Stimulated activated CD4-positive, alpha-beta T cell treated with anti-CD3 and anti-CD28 coated beads, TNF-alpha, amount 100 ng/mL, for 1 hour (primary cell): Measurements from ENCODE around the gene SREBF1.

Experiments
- DNase-seq, 3 donors: peaks; one replicate each; pipeline ENCODE4 v3.0.0-alpha.2; 2020; ENCODE audit warnings: low read depth in 3 of 3, low spot score in 1 of 3

The SREBF1 gene

DNA sequence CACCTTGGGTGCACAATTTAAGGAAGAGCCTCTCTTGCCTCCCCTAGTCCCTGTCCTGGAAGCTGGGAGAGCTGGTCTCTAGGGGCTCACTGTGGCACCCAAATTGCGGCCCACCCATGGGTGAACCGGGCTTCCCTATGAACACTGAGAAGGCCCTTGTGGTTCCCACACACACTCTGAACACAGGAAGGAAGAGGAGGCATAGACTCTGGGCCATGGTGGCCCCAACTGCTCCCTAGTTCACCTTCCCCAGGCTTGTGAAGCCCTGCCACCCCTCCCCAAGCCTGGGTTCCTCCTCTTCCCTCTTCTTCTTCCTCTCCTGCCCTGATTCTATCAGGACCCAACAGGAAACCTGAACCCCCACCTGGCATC, 10.5 kb downstream of the SREBF1 start:
- no peak for DNase-seq

DNA sequence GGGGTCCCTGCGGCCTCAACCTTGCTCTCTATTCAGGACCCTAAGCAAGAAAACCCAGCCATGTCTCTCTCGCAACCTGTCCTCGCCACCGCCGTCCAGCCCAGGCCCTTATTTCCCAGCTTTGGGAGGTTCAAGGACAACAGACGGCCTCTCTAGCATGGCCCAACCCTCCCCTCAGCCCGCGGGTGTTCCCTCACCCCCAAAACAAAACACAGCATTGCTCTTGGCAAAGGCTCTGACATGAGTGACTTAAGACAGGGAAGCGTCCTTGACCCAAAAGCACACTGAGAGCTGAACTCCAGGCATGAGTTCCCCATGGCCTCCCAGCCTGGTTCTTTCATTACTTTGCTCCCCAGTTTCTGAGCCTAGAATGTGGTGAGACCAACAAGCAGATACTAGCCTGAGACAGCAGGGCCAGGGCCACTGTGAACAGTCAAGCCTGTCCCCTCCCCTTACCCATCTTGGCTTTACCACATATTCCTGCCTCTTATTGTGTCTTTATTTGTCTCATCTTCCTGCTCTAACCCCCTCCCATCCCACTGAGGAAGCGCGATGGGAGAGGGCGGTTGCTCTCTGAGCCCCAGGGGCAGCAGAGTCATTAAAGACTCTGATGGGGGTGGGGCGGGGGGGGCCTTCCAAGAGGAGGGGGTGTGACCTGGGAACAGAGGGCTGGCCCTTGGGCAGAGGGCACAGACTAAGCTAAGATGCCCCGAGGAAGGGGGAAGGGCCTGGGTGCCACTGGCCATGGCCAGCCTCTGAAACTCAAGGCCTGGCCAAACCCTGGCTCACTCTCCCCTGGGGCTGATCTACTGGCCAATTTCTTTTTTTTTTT, 11.8 kb downstream of the SREBF1 start:
- no peak for DNase-seq

DNA sequence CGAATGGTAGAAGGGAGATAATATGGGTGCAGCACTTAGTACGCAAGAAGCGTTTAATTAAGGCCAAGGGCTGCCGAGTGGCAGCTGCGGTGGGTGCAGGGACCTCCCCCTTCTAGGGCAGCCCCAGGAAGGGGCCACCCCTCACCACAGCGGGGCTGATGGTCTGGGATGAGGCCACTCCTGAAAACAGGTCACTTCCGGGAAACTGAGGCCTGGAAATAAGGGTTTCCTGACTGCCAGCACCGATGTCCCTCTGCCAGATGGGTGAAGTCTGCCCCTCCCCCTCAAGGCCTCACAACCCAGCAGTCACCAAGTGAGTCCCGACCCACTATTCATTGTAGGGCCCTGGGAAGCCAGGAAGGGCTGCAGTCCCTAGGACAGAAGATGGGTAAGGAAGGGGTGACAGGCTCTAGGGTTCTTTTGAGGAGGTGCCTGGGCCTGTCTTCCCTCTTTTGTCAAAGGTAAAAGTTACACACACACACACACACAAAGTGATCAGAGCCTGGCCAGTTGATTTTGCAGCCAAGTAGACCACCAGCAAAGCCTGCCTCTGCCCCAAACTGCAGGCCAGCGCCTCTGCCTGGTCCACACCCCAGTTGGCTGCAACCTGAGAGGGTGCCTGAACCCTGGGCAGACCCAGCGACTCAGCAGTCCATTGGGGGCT, 12.5 kb downstream of the SREBF1 start:
- no peak for DNase-seq

DNA sequence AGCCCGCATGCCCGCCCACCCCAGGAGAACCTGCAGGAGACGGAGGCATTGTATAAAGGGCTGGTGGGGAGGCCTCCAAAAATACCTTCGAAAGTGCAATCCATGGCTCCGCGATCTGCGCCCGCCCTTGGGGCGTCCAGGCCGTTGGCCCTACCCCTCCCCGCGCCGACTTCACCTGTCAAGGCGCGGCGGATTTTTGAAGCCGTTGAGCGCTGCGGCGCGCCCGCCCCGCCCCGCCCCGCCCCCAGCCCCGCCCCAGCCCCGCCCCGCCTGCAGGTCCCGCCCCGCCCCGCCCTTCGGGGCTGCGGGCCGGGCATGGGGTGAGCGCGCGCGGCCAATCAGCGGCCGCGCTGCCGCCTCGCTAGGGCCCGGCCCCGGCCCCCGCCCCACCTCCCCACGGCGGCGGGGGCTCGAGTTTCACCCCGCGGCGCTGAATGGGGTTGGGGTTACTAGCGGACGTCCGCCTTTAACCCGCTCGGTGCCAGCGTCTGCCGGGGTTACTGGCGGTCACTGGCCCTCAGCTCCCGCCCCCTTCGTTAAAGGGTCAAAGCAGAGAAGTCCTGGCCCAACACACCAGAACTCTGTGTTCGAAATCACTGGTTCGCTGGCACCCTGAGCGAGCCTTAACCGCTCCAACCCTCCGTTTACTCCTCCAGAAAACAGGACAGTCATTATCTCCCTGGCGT, 13.2 kb downstream of the SREBF1 start:
- peak; percentile 34 to 60 (median 58) for DNase-seq

DNA sequence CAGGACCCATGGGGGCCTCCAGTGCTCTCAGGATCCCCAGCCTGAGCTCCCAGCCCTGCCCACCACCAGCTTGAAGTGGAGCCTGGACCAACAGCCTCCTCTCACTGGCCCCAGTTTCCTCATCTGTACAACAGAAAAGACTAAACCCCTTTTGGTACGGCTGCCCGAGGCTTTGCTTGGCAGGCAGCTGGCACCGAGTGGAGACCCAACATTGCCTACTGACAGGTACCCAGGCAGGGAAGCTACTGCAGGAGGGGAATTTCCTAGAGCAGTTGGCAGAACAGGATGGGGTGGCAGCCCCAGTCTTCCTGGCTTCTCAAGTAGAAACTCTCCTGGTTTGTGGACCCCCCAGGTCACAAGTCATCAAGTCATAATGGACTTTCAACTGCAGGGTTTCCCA, 14.2 kb downstream of the SREBF1 start:
- DNase-seq: no peak

DNA sequence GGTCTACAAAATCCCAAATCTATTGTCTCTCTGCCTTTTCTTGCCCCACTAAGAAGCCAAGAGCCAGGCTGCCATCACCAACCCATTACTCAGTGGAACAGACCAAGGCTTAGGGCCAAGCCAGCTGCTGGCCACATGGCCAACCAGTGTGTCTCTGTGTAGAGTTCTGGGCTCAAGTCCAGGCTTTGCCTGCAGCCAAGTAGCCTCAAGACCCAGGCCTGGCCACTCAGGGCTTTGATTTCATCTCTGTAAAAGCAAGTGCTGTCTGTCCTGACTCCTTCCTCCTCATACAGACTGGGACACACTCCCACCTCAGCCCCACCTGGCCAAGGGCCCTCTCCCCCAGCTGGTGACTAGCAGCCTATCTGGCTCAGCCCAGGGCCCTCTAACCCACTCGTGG, 14.6 kb downstream of the SREBF1 start:
- no peak for DNase-seq

DNA sequence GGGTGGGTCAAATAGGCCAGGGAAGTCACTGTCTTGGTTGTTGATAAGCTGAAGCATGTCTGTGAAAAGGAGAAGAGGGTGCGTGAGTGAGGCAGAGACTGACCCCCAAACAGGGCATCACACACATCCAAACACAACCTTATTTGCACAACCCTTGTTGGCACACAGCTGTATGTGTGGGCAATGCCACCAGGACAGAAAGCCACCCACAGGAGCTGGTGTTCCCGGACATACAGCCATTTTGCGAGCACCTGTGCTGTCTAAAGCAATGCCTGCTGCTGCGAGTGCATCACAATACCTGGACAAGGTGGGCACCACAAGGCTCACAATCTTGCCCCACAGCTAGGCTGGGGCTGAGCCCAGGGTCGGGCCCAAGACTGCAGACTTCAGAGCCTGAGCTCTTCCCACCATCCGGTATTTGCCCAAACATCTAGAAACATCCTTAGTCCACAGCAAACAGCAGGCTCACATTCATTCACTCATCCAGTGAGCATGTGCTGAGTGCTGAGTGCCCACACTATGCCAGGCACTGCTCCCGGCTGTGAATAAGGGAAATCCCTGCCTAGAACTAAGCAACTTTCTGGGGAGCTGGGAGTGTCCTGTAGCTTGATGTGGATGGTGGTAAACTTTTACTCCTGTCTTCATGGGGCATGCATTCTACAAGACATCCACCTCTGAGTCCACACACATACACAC, 16.2 kb downstream of the SREBF1 start:
- DNase-seq: no peak

DNA sequence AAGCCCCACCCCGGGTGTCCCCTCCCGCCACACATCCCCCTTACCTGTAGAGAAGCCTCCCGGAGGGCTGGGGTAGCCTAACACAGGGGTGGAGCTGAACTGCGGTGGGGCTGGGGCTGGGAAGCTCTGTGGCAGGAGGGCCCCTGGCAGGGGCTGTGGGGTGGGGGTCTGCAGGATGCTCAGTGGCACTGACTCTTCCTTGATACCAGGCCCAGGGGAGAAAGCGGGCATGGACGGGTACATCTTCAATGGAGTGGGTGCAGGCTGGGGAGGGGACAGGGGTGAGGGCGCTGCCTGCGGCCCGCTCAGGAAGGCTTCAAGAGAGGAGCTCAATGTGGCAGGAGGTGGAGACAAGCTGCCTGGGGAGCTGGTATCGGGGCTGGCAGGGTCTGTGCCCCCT, 16.7 kb downstream of the SREBF1 start:
- DNase-seq: no peak

DNA sequence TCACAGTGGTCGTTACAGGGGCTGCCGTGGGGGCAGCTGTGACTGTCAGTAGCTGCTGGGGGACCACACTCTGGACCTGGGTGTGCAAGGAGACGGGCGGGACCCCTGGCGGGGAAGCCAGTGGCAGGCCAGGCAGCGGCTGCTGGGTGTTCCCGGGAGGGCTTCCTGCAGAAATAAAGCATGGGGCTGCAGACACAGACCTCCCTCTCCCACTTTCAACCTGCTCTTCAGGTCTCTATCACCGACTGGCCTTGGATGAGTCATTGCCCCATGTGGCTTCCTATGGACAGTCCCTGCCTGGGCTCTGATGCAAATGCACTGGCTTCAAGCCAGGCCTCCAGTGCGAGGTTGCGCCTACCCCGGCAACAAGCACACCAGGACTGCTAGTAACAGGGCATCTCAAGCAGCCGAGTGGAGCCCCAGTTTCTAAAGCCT, 17.2 kb downstream of the SREBF1 start:
- DNase-seq: peak in 2 of 3 donors; percentile 24 to 39

DNA sequence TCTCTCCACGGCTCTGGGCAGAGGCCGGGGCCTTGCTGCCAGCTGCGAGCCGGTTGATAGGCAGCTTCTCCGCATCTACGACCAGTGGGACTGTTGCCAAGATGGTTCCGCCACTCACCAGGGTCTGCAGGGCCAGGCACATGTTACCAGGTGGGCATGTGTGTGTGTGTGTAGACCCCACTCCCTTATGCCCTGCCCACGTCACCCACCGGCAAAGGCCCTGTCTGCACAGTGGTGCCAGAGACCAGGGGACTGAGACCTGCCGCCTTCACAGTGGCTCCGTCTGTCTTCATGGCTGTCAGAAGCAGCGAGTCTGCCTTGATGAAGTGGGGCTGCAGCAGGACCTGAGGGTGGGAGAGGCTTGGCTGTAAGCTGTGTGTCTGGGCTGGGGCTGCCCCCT, 17.7 kb downstream of the SREBF1 start:
- DNase-seq: no peak

DNA sequence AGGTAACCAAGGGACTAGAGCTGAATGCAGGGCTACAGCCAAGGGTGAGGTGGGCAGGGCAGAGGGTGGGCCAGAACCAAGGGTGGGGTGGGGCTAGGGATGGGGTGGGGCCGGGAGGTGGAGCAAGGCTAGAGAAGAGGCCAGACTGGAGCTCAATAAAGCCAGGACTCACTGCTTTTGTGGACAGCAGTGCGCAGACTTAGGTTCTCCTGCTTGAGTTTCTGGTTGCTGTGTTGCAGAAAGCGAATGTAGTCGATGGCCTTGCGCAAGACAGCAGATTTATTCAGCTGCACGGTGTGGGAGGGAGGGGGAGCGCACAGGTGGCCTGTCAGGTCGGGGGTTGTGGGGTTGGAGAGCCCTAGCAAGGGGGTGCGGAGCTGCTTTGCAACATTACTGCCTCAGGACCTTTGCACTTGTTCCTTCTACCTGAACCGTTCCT, 18.7 kb downstream of the SREBF1 start:
- DNase-seq: no peak

DNA sequence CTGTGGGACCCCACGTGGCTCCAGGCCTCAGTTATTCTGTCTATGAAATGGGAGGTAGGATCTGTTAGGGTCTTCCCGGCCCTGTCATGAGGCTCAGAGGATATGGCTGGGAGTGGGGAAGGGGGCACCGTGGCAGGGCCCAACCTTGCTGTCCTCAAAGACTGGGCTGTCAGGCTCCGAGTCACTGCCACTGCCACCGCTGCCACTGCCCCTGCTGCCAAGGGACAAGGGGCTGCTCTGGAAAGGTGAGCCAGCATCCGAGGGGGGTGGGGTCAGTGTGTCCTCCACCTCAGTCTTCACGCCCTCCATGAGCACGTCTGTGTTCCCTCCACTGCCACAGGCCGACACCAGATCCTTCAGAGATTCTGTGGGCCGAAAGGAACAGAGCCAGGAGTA, 19.2 kb downstream of the SREBF1 start:
- DNase-seq: no peak

DNA sequence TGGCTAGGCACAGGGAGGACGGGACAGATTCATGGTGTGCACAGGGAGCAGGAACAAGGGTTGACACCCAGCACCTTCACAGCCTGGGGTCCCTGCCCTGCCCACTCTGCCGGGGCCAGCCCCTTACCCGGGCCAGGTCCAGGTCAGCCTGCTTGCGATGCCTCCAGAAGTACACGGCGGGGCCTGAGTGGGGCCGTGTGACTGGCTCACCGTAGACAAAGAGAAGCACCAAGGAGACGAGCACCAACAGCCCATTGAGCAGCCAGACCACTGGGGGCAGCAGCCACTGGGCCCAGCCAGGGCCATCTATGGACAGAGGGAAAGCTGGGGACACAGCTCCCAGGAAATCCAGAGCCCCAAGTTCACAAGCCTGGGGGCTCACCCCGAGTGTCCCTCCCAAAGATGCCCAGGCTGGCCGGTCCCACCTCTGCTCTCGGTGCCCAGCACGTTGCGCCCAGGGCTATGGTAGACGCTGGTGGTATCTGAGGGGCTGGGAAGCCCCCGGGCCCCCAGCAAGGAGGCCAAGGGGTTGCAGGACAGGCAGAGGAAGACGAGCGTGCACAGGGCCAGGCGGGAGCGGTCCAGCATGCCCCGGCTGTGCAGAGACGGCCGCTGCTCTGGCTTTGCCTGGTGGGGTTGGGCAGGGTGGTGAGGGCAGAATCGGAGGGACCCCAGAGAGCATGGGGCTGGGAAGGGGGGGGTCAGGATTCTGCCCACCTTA, 19.8 kb downstream of the SREBF1 start:
- DNase-seq: no peak

DNA sequence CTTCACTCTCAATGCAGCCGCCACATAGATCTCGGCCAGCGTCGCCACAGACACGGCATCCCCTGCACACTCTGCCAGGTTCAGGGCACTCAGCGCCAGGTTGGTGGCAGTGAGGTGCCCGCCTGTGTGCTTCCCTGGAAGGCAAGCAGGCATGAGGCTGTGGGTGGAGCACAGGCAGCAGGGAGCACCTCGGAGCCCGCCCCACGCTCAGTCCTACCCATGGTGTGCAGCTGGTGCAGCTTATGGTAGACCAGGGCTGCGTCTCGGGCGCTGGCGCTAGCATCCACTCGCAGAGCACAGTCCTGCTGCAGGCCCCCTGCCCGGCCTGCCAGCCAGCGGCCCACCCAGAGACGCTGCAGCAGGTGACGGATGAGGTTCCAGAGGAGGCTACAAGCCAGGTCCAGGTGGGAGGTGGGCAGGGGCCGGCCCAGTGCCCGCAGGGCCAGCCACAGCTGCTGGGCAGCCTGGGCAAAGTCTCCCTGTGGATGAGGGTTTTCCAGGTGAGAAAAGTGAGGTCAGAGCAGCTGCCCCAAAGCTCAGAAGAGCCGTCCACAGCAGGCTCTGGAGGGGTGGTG, 20.5 kb downstream of the SREBF1 start:
- DNase-seq: no peak

DNA sequence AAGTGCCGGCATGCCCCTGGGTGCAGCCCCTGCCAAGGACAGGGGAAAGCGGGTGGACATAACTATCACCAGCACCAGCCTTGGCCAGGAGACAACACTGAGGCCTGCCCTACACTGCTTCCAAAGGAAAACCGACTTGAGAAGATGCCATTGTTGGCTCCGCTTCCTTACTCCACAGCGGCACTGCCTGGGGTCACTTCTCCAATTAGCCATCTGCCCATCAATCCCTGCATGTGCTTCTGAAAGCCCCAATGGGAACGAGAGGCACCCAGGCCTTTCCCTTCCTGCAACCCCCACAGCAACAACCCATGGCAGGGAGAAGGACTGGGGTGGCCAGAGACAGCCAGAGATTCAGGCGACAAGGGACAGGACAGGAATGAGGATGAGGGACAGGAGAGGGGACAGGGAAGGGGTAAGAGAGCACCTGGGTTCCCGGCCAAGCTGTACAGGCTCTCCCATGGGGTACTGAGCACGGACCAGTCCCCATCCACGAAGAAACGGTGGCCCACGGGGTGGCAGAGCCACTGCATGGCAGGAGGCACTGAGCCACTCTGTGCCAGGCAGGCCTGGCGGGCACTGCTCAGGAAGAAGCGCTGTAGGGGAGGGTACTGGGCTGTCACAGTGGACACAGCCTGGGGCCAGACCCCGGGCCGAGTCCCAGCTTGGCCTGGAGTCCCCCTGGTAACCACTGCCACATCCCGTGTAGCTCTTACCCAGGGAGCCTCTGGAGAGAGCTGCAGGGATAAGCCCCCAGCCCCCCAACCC, 21.2 kb downstream of the SREBF1 start:
- no peak for DNase-seq

DNA sequence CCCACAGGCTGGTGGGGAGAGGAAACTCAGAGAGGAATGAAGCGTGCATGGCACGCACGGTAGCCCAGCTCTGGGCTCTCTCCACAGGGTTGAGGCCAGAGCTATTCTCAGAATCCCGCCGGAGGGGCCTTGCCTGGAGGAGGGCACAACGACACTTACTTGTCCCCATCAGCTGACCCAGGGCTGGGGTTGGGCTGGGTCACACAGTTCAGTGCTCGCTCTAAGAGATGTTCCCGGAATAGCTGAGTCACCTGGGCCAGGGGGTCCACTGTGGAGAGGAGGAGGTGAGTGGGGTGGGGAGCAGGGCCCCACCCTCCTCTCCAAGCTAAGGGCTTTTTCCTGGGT, 21.8 kb downstream of the SREBF1 start:
- no peak for DNase-seq

DNA sequence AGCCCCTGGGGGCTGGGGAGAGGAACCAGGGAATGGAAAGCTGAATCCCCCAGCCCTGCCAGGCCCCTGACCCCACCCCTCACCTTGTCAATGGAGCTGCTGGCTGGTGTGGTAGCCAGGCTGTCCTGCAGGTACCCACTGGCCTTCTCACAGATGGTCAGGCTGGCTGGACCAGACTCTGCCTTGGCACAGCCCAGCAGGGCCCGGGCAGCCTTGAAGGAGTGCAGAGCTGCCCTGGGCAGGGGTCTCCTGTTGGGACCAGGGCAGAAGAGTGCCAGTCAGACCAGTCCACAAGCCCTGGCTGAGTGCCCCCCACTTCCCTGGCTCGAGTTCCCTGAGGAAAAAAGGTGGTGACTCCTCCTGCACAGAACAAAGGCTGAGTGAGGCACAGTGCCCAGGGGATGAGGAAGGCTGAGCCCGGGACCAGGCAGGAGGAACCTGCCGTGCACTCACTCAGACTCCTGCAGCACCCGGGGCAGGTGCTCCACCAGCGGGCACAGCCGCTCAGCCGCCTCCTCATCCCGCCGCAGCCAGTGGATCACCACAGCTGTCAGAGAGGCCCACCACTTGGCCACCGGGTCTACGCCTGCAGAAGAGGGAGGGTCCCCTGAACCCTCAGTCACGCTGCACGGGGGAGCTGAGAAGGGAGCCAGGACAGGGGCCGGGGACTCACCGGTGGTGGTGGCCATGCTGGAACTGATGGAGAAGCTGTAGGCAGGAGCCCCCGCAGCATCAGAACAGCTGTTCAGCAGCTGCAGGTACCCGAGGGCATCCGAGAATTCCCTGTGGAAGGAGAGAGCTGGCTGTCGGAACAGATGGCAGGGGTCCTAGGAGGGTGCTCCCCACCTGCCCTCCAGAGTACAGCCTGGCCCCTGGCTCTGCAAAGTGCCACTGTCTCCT, 22.4 kb downstream of the SREBF1 start:
- no peak for DNase-seq

DNA sequence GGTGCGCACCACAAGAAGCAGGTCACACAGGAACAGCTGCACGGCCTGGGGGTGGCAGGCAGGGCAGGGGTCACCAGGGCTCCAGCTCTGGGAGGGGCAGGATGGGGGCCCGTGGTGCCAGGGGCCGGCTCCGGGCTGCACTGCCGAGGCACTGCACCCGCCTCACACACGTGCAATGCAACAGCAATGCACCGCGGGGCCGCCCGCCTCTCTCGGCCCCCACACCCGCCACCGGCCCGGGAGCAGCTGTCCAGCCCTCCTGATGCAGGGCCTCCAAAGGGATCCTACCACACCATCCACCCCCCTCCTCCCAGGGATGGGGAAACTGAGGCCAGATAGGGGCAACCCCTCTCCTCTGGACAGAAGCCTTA, 23.1 kb downstream of the SREBF1 start:
- no peak for DNase-seq
